GM18498 (cell line): ENCODE results near the gene C1QL1.

Experiments used
- ATAC-seq: cut with Tn5 transposase; IDR thresholded peaks from one replicate; pipeline ENCODE4 v1.9.1; 2021; ENCODE audit warnings: mild to moderate bottlenecking, moderate library complexity; ENCODE audit not compliant: unreplicated experiment

Gene C1QL1

GRCh38 chr17:44932096-44932786 is 35.9 kb downstream of the C1QL1 start:
- no peak for ATAC-seq

GRCh38 chr17:44931376-44931775 is 36.7 kb downstream of the C1QL1 start:
- no peak for ATAC-seq

- no peak for ATAC-seq
These were observed 37.4 kb downstream of the C1QL1 start for GRCh38 chr17:44930667-44931066.

GRCh38 chr17:44928950-44929720 is 39.0 kb downstream of the C1QL1 start:
- ATAC-seq, result no peak

GRCh38 chr17:44928136-44928535 is 40.0 kb downstream of the C1QL1 start:
- ATAC-seq, result no peak

GRCh38 chr17:44927696-44928095 is 40.4 kb downstream of the C1QL1 start:
- no peak for ATAC-seq

- no peak for ATAC-seq
These were observed 41.1 kb downstream of the C1QL1 start for GRCh38 chr17:44926821-44927525.

- ATAC-seq, result no peak
These were observed 42.1 kb downstream of the C1QL1 start for GRCh38 chr17:44925731-44926697.

- ATAC-seq, result no peak
These were observed 44.0 kb downstream of the C1QL1 start for GRCh38 chr17:44924107-44924544.

- no peak for ATAC-seq
These were observed 45.2 kb downstream of the C1QL1 start for GRCh38 chr17:44922746-44923470.

- ATAC-seq, result no peak
These were observed 46.0 kb downstream of the C1QL1 start for GRCh38 chr17:44922136-44922535.

- ATAC-seq, result no peak
These were observed 46.8 kb downstream of the C1QL1 start for GRCh38 chr17:44921122-44921882.

GRCh38 chr17:44920565-44920940 is 47.5 kb downstream of the C1QL1 start:
- ATAC-seq, result no peak

- peak; percentile 88 for ATAC-seq
These were observed 48.1 kb downstream of the C1QL1 start for GRCh38 chr17:44919885-44920564.

GRCh38 chr17:44919411-44919810 is 48.7 kb downstream of the C1QL1 start:
- ATAC-seq, result no peak

- ATAC-seq, result no peak
These were observed 50.1 kb downstream of the C1QL1 start for GRCh38 chr17:44918006-44918405.

- ATAC-seq, result no peak
These were observed 50.6 kb downstream of the C1QL1 start for GRCh38 chr17:44917456-44917855.

- ATAC-seq, result no peak
These were observed 51.3 kb downstream of the C1QL1 start for GRCh38 chr17:44916781-44917241.
